HG03175 (cell line): ENCODE results near the gene DSCAM.
"Not testable (repeated sequence)": the region's sequence is repeated elsewhere in the genome, so short reads cannot be mapped to it uniquely, and the experiment has no call there.

Experiments
- ATAC-seq: cut with Tn5 transposase; IDR thresholded peaks from one replicate; pipeline ENCODE4 v1.9.1; 2021; ENCODE audit warnings: mild to moderate bottlenecking, moderate library complexity; ENCODE audit not compliant: unreplicated experiment

Gene DSCAM

GRCh38 chr21:40194185-40194980 is 652.6 kb downstream of the DSCAM start:
- no peak for ATAC-seq

GRCh38 chr21:40191616-40192015 is 655.3 kb downstream of the DSCAM start:
- ATAC-seq, result no peak

DNA sequence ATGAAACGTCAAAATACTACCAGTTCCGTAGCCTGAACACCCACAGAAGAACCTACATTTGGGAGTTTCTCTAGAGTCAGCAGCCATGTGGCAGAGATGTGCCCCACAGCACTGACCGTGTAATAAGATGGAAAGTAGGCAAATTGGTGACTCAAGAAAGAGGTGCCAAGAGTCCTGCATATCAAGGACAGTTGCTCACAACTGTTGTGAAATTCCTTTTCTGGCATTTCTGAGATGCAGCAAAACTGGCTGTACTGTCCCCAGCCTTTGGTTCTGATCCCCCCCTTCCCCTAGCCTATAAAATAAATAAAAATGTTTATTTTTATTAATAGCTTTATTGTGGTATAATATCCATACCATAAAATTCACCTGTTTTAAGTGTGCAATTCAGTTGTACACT is 655.8 kb downstream of the DSCAM start:
- ATAC-seq, result no peak

DNA sequence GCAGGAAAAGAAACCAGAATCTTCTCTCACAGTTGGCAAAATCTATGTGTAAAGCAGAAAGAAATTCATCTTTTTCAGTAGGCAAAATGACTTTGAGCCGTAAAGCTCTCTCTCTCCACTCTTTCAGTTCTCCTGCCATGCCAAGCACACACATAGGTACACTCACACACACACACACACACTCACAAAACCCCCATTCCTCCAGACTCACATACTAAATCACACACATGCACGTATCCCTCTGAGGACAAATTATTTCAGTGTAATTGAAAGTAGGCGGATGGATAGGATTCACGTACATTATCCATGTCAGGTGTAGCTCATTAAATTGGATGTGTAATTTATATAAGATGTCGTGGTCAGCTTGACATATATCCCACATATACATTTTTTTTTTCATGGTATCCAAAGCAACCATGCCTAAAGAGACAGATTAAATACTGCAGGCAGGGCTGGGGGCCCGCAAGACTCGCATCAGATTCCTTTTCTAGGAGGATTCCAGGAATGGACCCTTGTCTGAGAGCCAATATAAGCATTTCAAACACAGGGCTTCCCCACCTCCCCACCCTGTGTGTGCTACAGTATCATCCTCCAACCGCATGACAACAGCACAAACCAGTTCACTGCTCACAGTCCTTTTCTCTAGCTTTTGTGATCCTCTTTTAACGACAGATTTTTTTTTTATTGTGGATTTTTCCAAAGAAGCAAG is 658.9 kb downstream of the DSCAM start:
- no peak for ATAC-seq

DNA sequence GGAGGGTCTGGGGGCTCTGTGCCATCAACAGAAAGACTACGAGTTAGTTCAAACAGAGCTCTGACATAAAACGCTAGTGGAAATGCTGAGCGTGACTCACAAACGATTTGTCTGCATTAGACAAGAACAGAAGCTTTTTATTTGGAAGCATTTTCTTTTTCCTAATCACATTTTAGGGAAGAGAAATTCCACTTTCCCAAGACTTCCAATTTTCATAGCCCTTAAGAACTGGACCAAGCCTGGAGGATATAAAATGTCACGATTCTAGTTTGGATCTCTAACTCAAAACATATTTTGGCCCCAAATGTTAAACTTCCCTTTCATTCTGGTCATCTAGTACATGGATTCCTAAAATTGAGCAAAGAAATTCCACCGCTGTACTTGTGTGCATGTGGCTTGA is 659.7 kb downstream of the DSCAM start:
- no peak for ATAC-seq

DNA sequence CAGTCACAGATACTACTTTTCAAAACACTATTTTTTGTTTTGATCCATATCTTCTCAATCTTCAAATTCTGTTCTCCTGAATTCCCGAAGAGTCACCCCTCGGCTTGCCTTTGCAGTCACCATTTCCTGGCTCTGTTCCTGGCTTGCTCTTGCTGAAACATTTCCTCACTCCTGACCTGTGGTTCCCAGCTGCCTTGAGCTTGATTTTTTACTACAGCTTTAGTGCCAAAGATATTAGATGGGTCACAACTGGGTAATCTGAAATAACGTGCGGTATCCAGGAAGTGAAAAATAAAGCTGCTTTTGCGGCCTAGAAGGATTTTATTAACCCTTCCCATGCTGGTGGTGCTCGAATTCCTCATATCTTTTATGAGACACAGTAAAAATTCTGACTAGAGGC is 660.9 kb downstream of the DSCAM start:
- ATAC-seq, result no peak

GRCh38 chr21:40185208-40185607 is 661.8 kb downstream of the DSCAM start:
- no peak for ATAC-seq

- not testable (repeated sequence) for ATAC-seq
Observed at GRCh38 chr21:40182491-40182890, 664.5 kb downstream of the DSCAM start.

GRCh38 chr21:40179166-40179565 is 667.8 kb downstream of the DSCAM start:
- ATAC-seq, result no peak

DNA sequence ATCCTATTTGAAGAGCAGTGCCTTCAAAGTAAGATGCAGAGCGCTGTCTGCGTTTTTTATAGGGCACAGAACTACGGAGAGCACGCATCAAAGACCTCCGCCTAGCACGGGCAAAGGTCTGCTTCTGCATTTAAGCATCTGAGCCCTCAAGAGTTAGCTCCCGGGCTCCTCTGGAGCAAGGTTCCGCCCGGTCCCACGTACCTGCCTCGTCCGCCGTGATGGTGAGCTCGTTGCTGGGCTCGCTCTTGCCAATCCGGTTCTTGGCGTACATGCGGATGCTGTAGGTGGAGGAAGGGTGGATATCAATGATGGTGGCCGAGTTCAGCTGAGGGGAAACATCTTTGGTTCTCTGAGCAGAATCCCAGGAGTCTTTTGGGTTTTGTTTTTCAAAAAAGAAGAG is 668.2 kb downstream of the DSCAM start:
- no peak for ATAC-seq

DNA sequence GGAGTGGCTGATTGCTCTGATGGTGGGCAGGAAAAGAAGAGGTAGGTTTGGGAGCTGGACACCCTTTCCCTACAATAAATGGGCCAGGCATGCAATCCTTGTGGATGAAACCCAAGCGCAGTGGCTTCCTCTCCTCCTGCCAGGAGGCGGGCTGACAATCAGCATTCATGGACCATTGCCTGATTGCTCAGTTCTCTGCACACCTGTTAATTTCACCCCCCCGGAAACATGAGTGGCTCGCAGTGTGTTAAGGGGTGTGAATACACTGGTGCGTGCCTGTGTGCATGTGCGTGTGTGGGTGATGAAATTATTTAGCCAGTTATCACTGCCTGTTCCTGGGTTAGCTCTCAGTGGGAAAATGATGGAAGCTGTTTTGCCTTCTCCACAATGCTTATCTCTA is 669.0 kb downstream of the DSCAM start:
- no peak for ATAC-seq

GRCh38 chr21:40176724-40177123 is 670.2 kb downstream of the DSCAM start:
- ATAC-seq, result no peak

DNA sequence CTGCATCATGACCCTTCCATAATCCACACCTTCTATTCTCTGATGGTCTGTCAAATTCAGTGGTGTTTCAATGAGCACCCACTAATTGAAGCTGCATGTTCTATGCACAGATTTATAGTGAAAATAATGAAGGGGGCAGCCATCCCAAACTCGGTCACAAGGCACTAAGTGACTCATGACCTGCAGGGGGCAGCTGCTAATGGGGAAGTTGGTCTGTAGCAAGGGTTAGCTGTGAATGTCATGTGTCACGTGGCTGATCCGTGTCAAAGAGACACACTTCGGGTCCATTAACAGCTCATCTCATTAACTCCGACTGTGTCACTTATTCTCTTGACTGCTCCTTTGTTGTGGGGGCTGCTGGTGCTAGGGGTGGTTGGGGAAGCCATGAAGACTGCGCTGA is 673.1 kb downstream of the DSCAM start:
- no peak for ATAC-seq

DNA sequence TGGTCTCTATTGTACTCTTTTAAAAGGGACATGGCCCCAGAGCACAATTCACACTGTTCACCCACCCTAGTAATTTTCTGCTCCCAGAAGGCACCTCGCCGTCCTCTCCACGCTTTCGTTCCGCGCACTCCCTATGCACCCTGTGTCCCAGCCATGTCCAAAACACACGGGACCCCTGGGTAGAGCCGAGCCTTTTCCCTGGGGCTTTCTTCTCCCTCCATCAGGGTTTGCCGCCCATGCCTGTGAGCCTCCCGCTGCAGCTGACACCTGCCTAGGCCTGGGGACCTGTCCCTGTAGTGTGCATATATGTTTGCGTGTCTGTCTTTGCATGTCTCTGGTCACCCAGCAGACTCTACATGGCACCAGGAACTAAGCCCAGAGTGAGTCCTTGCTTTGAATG is 677.0 kb downstream of the DSCAM start:
- no peak for ATAC-seq

GRCh38 chr21:40166291-40166843 is 680.6 kb downstream of the DSCAM start:
- ATAC-seq, result no peak

- ATAC-seq, result no peak
Observed at GRCh38 chr21:40165773-40166070, 681.2 kb downstream of the DSCAM start.

DNA sequence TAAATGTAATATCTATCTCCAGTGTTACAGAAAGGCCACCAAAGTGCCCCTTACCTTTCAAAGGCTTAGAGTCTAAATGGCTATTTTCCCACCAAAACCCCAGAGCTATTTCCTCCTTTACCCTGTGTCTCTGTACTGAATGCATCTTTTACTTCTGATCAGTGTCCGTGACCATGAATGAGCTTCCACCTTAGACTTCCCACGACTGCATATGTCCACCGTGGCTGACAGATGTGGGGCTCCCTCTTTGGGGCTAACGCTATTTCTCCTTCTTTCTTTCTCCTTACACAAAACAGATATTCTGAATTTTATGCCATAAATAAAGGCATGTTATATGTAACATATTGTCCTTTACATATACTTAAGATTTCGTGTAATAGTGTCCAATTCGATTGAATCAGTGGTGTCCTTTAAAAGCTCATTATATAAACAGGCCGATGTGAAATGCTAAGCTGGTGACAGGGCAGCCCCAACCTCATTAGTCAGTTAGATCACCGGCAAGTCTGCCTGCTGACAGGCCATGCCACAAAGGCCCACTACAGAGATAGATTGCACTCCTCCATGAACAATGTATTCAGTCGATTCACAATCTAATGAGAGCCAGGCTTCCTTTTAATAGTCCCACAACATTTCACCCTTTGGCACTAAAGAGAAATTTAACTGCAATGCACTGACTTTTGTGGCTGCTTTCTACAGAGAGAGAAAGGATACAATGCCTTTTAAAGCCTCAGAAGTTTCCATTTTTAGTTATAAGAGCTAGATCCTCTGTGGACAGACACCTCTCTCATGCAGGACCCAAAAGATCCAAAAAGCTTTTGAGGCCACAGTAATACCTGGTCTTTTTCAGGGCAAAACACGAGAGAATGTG is 681.8 kb downstream of the DSCAM start:
- no peak for ATAC-seq

- ATAC-seq, result no peak
Observed at GRCh38 chr21:40162075-40162474, 684.9 kb downstream of the DSCAM start.

DNA sequence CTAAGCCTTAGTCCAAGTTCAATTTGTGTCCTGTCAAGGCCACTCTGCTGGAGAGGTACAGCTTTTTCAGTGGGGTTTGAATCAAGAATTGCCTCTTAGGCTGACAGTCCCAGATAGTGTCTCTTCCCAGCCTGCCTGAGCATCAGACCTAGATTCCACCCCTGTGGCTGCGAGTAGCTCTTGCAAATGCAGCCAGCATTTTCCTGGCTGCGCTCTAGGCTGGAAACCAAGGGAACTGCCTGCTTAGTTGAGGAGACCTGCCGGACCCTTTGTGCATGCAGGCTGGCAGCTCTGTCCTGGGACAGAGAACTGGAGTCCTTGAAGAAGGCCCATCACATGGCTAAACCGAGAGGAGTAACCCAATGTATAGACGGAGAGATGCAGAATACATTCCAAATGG is 686.0 kb downstream of the DSCAM start:
- ATAC-seq, result no peak

- no peak for ATAC-seq
Observed at GRCh38 chr21:40158366-40158765, 688.6 kb downstream of the DSCAM start.

DNA sequence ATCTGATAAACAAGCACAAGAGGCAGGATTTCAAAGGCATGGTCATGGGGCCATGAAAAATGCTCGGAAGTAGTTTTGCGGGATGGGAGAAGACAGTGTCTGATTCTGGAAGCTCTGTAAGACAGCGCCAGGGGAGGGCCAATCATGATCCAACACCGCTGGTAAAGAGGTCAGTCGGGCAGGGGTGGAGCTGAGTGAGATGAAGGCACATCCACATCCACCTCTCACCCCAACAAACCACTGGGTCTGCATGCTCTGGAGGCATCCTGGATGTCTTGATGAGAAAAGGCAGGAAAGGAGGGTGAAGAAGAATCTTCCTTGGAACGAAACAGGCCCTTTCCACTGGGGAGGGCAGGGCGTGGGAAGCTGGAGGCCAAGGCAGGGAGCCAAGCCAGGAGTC is 691.4 kb downstream of the DSCAM start:
- no peak for ATAC-seq
